ENCODE data around the gene SMYD4. TPM values are rescaled to one million over a fixed set of nuclear protein-coding genes. Genes with fewer than 3 reads are reported as not detected.

Gene SMYD4
- total RNA-seq, 2 donors from 2014 or later = 13.6 to 14.7 TPM

GRCh38 chr17:1797323-1797722 lies 32.4 kb downstream of the SMYD4 start:
- no peaks in the 10 kb centered on the region for H3K9me3 ChIP-seq
- H3K27me3 ChIP-seq (replicated peaks; ENCODE audit: insufficient read depth) = no peaks in the 10 kb centered on the region
- TF ChIP-seq CTCF (IDR thresholded peaks at IDR 0.05) (no peak), POLR2A (IDR thresholded peaks at IDR 0.05) (no peak), POLR2AphosphoS5 (IDR thresholded peaks at IDR 0.05) (no peak)
- no peak overlapping the region for H3K27ac ChIP-seq
- no peak overlapping the region for H3K4me3 ChIP-seq
- WGBS = 46% methylated on average over 3 of the region's 3 CpGs
- H3K36me3 ChIP-seq = peaks cover 0 to 9% of the 10 kb centered on the region in 2 donors
- no peaks in the 10 kb centered on the region for H3K4me1 ChIP-seq (replicated peaks)
- intact Hi-C loops (cut with DNase I) = no loop called here
- DNase-seq (ENCODE audit: low spot score) = no peak

- Histone ChIP-seq H3K36me3 (peaks cover 0 to 9% of the 10 kb centered on the region in 2 donors), H3K9me3 (no peaks in the 10 kb centered on the region), H3K4me3 (no peak overlapping the region), H3K4me1 (replicated peaks) (no peaks in the 10 kb centered on the region), H3K27me3 (replicated peaks; ENCODE audit: insufficient read depth) (no peaks in the 10 kb centered on the region), H3K27ac (peak overlapping the region in 1 of 2 donors; percentile 51)
- TF ChIP-seq POLR2A (IDR thresholded peaks at IDR 0.05) (no peak), POLR2AphosphoS5 (IDR thresholded peaks at IDR 0.05) (peak; percentile 71), CTCF (IDR thresholded peaks at IDR 0.05) (no peak)
- intact Hi-C loops (cut with DNase I) = no loop called here
- DNase-seq (ENCODE audit: low spot score) = no peak
- WGBS = 10% methylated on average over 1 of the region's 1 CpG
Observed at GRCh38 chr17:1796800-1797199, 32.9 kb downstream of the SMYD4 start.

GRCh38 chr17:1793447-1793806 lies 36.3 kb downstream of the SMYD4 start:
- DNase-seq (ENCODE audit: low spot score) = peak; percentile 46

GRCh38 chr17:1792495-1793446 lies 36.9 kb downstream of the SMYD4 start:
- intact Hi-C loops (cut with DNase I) = no loop called here
- TF ChIP-seq POLR2AphosphoS5 (IDR thresholded peaks at IDR 0.05) = no peak
- no peak for TF ChIP-seq POLR2A (IDR thresholded peaks at IDR 0.05)
- TF ChIP-seq CTCF (IDR thresholded peaks at IDR 0.05) = no peak
- 65% methylated on average over 23 of the region's 23 CpGs for WGBS
- Histone ChIP-seq H3K27ac (peak overlapping the region in 1 of 2 donors; percentile 20), H3K4me1 (replicated peaks) (no peaks in the 10 kb centered on the region), H3K27me3 (replicated peaks; ENCODE audit: insufficient read depth) (no peaks in the 10 kb centered on the region), H3K9me3 (no peaks in the 10 kb centered on the region), H3K4me3 (no peak overlapping the region), H3K36me3 (no peaks in the 10 kb centered on the region)
- no peak for DNase-seq (ENCODE audit: low spot score)

More at GRCh38 chr17:1793447-1793806, 36.3 kb downstream of the SMYD4 start:
- Histone ChIP-seq H3K4me3 (no peak overlapping the region), H3K4me1 (replicated peaks) (no peaks in the 10 kb centered on the region), H3K9me3 (no peaks in the 10 kb centered on the region), H3K27me3 (replicated peaks; ENCODE audit: insufficient read depth) (no peaks in the 10 kb centered on the region), H3K36me3 (no peaks in the 10 kb centered on the region), H3K27ac (peak overlapping the region in 1 of 2 donors; percentile 33)
- TF ChIP-seq POLR2A (IDR thresholded peaks at IDR 0.05) (no peak), CTCF (IDR thresholded peaks at IDR 0.05) (no peak), POLR2AphosphoS5 (IDR thresholded peaks at IDR 0.05) (no peak)
- intact Hi-C loops (cut with DNase I) = no loop called here
- WGBS = 48% methylated on average over 1 of the region's 1 CpG

All from prostate gland (tissue), 2 donors.